ENCODE data around the gene IHH. TPM values are rescaled to one million over a fixed set of nuclear protein-coding genes. Genes with fewer than 3 reads are reported as not detected.

IHH gene
- total RNA-seq = under 0.01 TPM in 1 of 2 replicates, not detected in the other

DNA sequence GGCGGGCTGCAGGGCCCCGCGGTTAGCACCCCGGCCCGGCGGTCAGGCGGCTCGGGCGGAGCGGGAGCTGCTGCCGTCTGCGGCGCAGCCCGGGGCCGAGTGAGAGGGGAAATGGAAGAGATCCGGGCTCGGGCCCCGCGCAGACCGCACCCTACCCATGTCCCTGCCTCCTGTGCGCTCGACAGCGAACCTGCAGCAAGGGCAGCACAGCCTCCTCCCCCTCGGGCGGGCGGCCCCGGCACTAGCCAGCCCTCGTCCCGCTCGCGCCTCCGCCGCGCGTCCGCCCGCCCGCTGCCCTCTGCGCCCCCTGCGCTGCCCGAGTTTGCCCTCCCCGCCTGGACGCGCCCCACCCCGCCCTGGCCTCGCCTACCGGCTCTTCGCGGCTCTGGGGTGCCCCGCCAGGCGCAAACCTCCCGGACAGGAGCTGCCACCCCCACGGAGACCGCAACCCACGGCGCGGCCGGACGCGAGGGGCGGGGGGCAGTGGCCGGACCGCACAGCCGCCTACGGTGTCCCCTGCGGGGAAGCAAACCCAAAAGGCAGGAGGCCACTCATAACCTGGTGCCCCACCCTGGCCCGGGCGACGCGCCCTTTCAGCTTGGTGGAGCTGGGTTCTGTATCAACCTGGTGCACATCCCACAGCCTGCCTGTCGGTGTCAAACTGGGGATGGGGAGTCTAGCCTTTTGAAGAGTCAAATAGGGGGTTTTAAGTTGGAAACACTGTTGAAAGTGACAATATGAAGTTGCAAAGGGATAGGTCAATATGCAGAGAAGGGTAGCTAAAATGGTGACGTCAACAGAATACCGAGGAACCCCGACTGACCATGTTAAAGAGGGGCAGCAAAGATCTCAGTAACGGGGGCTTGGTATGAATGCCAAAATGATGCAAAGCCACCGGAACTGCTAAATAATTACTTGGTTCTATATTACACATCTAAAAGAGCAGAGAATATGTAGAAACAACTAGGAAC, at the start of gene IHH:
Gene IHH (minus strand): TSS at position 101 of the 971 bp plus-strand sequence. CDS start 454 bp downstream, outside the sequence.
- DNase-seq (ENCODE audit: low read depth, low spot score) = no peak

DNA sequence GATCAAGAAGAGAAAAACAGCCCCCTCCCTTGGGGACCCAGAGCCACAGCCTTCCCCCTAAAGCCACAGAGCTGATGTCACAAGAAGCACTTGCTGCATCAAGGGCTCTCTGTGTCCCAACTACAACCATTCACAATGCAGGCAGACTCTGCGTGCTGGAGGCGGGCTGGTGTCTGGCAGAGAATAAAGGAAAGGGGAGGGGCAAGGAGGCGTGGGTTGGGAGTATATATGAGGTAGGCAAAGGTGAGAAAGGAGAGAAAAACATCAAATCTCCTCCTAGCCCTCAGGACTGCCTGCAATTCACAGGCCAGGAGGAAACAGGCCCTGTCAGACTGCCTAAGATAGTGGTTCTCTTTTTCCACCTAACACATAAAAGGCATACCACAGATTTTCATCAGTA, 48.8 kb upstream of the IHH start:
- no peak for DNase-seq (ENCODE audit: low read depth, low spot score)

DNA sequence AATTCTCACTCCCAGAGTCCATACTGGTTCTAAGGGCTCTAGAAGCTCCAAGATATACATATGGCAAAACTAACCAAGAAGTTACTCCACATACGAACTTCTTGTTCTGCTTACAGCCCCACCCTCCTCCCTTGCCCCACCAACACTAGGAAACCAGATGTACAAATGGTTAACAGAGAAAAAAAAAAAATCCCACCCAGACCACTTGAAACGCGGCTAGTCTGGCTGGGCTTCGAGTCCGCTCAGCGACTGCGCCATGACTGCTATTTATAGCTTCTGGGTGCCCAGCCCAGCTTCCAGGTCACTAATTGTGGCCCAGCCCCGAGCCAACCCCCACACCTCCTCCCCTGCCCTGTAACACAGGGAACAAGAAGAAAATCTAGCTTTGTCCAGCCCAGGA, 47.0 kb upstream of the IHH start:
- DNase-seq (ENCODE audit: low read depth, low spot score) = no peak

DNA sequence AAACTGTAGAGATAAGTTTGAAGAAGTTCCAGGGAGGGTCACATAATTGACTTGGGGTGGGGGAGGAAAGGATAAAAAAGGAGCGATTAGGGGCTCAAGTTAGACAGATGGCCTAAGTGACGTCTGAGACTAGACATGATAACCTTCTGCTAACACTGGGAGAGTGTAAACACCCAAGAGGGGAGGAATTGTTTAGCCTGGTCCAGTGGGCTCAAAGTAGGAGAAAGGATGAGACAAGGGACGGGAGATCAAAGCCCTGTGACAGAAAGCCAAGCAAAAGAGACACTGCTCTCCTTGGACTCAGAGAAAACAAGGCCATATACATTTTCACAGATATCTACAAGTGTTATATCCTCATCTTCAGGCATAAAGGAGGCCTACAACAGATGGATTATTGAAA, 45.5 kb upstream of the IHH start:
- no peak for DNase-seq (ENCODE audit: low read depth, low spot score)

DNA sequence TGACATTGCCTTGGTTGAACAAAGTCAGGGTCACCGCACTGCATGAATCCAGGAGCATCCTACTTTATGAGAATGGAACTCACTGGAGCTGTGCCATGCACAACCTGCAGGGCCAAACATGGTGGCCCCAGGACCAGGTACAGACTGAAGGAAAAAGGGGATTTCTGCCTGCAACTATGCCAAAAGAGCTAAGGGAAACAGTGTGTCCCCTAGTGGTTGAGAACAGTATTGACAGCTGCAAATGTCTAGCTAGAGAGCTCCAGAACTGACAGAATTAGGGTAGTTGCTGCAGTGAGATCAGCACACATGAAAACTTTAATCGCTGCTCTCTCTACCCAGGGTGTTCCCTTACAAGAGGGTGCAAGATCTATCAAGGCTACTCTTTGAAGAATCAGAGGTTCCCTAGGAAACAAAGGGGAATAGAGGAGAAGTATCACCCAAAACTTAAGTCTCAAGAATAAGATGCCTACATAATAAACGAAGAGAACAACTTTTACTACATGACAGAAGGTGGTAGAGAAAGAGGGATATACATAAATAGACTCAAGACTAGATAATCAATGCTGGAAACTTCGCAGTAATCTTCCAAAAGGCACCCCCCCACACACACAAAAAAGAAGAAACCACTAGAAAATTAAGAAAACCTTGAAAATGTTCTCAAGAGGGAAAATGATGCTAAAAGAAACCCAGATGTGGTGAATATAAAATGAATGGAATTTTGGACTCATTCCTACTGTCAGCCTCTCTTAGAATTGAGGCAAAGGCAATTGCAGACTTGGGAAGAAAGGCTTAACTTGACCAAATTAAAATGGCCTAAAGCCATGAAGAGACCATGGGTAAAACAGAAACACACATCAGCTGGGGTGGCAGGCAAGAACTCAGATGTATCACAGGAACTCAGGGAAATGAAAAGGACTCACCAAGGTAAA, 43.6 kb upstream of the IHH start:
- DNase-seq (ENCODE audit: low read depth, low spot score) = no peak

DNA sequence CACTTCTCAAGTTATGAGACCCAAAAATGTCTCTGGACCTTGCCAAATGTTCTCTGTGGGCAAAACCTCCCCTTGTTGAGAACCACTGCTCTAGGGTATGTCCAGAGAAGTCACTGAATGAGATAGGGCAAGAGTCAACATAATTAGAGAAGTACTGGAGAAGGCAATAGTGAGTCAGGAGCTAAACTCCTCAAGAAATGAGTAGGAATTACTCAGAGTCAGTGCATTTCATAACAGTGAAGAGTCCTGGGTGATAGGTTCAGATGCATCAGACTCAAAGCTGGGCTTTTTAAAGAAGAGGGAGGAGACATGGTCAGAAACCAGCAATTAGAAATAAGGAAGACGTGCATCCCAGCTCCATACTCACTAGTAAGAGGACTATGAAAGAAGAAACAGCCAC, 38.6 kb upstream of the IHH start:
- DNase-seq (ENCODE audit: low read depth, low spot score) = no peak

DNA sequence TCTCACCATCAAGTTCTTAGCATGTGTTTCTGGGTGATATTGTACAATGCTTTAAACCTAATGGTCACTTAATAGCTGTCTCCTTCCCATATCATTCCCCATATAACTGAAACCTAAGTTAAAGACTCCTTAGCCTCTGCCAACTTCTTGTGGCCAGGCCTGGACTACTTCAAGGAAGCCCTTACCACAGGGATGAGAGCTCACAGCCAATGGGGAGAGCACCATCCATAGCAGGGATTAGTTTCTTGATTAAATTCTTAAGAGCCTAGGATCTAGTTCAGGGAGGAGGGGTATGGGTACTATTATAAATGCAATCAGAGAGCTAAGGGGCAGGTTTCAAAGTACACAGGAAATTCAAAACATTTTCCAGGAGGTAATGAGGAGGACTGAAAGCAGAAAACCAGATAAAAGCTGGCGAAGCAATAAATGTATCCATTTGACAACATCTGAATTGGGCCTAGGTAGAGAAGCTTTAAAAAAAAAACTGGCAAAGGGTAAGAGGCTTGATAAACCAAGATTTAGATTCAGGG, 34.8 kb upstream of the IHH start:
- DNase-seq (ENCODE audit: low read depth, low spot score) = no peak

DNA sequence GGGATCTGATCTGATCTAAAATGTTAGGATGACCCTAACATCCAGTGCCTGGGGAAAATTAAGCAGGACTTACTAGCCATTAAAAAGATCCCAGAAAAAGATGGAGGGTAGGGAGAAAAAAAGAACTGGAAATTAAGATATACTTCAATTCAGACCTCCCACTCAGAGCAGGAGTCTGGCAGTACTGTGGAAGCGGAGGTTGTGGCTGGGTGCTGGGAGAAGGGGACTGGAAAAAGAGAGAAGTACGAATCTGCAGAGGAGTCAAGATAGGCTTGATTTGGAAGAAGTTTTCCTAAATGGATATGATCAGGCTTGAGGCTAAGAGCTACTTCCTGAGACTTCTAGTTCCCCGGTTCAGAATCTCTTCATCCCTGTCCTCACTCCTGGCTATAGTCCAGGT, 33.5 kb upstream of the IHH start:
- no peak for DNase-seq (ENCODE audit: low read depth, low spot score)

DNA sequence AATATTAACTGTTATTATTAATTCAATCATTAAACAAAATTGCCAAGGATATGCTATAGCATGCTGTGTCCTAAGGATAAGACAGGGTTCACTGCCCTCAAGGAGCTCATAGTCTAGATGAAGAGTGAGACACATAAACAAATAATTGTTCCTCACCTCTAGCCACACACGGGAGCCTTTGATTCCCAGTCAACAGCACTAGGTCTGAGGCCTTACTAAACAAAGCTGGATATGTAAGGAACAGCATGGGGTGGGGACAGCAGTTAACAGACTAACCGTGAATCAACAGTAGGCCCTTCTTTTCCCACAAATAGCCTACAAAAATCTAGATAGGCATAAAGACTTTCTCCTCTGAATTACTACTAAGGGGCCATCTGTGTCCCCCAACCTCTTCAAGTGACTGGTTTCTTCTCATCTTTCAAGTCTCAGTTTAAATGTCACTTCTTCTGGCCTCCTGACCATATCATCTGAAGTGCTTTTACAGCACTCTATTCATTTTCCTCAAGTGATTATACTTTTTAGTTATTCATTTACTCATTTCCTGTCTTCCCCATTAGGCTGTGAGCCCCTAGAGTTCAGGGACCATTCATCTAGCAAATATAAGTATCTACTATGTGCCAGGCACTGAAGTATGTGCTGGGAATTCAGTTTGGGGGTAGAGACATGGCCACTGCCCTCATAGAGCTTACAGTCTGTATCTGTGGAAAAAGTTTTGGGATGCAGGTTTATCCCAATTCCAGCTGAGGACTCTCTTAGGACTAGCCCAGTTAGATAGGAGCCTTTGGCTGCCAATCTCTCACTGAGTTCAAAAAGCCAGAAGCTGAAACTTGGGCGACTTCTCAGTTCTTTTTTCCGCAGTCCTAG, 29.9 kb upstream of the IHH start:
- no peak for DNase-seq (ENCODE audit: low read depth, low spot score)

DNA sequence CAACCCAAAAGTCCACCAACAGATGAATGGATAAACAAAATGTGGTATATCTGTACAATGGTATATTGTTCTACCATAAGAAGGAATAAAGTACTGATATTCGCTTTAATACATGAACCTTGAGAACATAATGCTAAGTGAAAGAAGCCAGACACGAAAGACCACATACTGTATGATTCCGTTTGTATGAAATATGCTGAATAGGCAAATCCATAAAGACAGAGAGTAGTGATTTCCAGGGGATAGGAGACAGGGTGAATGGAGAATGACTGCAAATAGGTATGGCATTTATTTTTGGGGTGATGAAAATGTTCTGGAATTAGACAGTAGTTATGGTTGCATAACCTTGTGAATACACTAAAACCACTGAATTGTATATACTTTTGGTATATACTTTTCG, 28.6 kb upstream of the IHH start:
- no peak for DNase-seq (ENCODE audit: low read depth, low spot score)

DNA sequence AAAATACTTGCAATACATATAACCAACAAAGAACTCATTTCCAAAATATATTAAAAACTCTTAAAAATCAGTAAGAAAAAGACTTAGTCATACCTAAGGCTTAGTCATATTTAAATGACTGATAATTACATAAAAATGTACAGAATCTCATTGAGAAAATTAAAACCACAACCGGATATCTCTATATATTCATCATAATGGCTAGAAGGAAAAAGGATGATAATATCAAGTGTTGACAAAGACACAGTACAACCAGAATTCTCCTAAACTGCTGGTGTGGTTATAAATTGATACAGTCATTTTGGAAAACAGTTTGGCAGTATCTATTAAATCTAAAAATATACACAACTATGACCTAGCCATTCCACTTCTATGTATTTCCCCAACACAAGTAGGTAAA, 27.1 kb upstream of the IHH start:
- no peak for DNase-seq (ENCODE audit: low read depth, low spot score)

DNA sequence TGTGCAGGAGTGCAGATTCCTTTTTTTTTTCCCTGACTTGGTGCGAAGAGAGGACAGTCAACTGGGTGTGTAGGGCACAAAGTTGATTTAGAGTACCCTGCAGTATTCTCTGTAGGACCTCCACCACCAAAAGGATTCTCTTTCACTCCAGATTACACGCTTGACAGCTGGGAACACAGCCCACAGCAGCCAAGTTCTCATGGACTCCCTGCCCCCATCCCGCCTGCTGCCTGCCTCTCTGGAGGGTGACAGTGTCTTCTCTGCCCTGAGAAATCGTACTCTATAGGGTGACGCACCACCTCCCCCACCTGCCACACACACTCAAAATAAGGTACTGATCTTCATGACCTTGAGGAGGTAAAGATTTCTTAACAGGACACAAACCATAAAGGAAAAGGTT, 26.6 kb upstream of the IHH start:
- no peak for DNase-seq (ENCODE audit: low read depth, low spot score)

DNA sequence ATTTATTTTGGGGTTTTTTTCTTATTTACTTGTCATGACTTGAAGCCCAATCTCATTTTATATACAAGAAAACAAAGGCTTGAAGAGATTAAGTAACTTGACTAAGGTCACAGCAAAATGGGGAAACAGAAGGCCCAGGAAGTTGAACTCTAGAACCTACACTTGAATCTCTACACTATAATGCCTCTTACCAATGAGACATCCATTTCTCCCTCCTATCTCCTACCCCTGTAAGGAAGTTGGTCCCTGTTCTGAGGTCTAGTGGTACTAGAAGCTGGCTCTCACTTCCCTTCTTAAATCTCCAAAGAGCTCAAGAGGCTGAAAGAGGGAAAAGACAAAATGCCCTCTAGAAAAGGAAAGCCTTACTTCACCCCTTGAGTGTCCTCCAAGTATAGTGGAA, 25.5 kb upstream of the IHH start:
- DNase-seq (ENCODE audit: low read depth, low spot score) = no peak

DNA sequence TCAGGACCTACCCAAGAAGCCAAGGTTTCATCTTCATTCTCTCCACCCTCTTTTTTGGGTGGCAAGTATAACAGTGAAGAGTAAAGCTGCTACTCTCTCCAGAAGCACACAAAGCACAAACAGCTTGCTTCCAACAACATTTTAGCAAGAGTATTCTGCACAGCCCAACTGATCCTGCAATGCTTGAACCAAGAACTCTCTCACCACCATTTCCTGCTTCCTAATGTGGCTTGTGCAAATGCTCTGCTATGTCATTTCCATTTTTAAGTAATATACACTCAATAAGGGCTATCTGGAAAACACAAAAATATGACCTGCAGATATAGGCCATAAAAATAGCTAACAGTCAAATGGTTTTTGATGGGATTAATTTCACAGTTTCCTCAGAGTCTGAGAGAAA, 24.1 kb upstream of the IHH start:
- DNase-seq (ENCODE audit: low read depth, low spot score) = no peak

DNA sequence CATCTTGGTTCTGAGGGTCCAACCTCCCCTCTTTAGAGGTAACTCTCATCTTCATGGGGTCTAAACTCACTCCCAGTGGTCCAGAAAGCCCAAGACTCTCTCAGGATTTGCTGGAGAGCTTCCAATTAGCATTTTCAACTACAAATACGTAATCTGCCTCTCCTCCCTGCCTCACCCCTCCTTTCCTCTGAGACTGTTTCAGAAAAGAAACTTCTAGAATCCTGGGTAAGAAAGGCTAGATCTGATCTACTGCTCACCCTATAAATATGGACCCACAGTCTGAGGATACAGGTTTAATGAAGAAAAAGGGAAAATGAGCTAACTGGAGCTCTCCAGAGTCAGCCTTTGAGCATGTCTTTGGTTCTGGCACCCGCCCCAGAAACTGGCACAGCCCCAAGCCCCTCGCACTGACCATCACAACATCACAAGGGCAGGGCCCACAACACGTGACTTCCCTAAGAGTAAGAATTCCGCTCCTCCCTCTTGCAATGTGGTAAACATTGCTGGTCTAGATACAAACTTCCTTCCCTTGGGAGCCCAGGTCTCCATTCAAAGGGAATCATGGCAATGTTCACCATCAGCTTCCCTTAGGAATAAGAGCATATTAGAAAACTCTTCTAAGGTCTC, 21.7 kb upstream of the IHH start:
- no peak for DNase-seq (ENCODE audit: low read depth, low spot score)

DNA sequence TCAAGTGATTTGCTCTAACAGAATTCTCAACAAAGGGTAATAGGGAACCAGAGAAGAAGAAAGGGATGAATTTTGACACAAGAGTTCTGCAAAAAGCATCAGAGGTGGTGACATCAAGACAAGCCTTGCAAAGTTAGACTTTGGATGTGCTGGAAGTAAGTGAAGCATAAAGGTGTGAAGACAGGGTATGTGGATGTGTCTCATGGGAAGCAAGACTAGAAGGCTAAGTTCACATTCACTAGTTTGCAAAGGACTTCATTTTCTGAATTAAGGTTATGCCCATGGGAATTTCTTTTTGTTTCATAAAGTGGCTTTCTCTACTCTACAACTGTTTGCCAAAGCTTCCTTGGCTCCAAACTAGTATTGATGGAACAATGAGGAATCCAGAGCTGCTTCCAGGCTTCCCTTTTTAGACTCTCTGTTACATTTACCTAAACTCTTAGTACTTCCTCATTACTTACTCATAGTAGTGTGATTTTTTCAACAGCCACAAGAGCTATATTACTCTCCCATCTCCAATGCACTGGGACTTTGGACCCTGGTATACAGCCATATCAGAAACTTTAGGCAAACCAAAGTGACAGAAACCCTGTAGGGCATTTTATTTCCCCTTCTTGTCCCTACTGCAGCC, 21.1 kb upstream of the IHH start:
- no peak for DNase-seq (ENCODE audit: low read depth, low spot score)

DNA sequence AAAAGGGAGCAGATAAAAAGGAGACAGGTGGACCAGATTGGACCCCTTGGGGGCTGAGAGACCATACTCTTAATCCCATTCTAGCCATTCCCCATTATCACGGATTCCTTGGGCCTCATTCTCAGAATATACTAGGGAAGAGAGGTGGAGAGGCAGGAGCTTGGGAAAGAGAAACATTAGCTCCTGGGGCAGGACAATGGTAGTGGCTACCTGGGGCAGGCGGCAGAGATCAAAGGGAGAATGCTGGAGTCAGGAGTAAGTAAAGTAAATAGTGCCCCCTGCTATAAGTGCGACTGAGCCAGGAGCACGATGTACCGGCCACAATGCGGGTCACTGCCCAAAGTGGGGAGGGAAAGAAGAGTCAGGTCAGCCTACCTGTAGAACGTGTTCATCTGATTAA, 20.4 kb upstream of the IHH start:
- DNase-seq (ENCODE audit: low read depth, low spot score) = no peak

DNA sequence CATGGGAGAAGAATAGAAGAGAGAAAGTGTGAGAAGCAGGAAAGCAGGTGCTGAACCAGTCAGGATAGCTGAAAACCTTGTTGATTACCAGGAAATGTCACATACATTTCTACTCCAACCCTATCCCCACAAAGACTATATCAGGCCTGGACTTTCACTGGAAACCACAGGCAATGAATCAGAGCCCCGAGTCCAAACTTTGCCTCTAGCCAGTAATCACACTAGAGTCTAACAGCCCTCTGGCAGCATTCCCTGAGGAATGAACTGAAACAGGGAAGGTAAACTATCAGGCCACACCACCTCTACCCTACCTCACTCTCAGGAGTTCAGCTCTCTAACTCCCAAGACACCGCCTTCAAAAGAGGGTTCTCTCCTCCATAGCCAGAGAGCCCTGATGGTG, 18.7 kb upstream of the IHH start:
- no peak for DNase-seq (ENCODE audit: low read depth, low spot score)

DNA sequence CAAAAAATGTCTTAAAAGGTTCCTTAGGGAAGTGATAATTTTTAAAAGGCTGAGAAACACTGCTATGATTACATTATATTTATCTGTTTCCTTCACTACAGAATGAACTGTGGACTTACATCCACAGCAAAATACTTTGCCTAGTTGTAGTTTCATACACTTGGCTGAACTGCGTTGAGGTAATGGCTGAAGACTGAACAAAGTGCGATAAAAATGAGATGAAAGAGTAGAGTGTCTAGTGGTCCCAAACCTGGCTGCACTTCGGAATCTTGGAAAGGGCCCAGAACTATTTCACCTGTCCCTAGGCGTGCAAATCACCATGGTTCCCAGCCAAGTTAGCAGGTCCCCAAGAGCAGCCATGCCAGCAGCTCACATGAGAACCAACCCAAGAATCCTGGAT, 18.2 kb upstream of the IHH start:
- DNase-seq (ENCODE audit: low read depth, low spot score) = no peak

DNA sequence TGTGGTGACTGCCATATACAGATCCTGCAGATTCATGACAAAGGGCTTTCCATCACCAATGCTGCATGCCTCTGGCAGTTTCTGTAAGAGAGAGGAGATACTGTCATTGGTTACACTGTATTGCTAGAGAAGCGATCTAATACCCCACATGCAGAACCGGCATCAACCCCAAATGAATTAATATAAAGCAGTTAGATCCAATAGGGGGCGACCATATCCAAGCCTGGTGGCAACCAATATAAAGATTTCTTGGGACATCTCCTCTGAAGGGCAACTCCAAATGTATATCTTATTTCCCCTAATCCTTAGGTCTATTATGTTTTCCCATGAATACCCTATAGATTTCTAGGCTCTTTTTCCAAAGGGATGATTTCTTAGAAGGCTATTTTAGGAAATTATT, 17.4 kb upstream of the IHH start:
- DNase-seq (ENCODE audit: low read depth, low spot score) = no peak

Data from pulmonary artery endothelial cell (primary cell).